ENCODE results near the gene ZNF333.
A peak's percentile ranks its signal among the peaks of the same experiment; 100 is the strongest.

ZNF333 gene

GRCh38 chr19:14689598-14690503, at the start of gene ZNF333:
ZNF333 (plus strand) TSS chr19:14690048; CDS start chr19:14693492, 3,444 bp downstream.
- H3K4me3 ChIP-seq (ENCODE audit: low read depth in 1 of 2, low read length in 1 of 2), result peak within 1 kb of the TSS; percentile 84 to 85
- no peaks in the 10 kb centered on the region for H3K9me3 ChIP-seq
- peak within 1 kb of the TSS; percentile 98 for H3K27ac ChIP-seq
- no peaks in the 10 kb centered on the region for H3K27me3 ChIP-seq
- TF ChIP-seq CTCF (IDR thresholded peaks at IDR 0.05), result peak; percentile 71
- peaks cover 34 to 36% of the 10 kb centered on the region in 2 experiments for H3K4me1 ChIP-seq (ENCODE audit: control insufficient read depth in 1 of 2, insufficient read depth in 1 of 2, low read depth in 1 of 2, low read length in 1 of 2)
- peaks cover 13% of the 10 kb centered on the region for H3K36me3 ChIP-seq

- Histone ChIP-seq H3K4me1 (ENCODE audit: control insufficient read depth in 1 of 2, insufficient read depth in 1 of 2, low read depth in 1 of 2, low read length in 1 of 2) (no peaks in the 10 kb centered on the region), H3K36me3 (peaks cover 93% of the 10 kb centered on the region), H3K27me3 (no peaks in the 10 kb centered on the region), H3K4me3 (ENCODE audit: low read depth in 1 of 2, low read length in 1 of 2) (no peak overlapping the region), H3K27ac (peak overlapping the region; percentile 32), H3K9me3 (peaks cover 12% of the 10 kb centered on the region)
- TF ChIP-seq CTCF (IDR thresholded peaks at IDR 0.05), result no peak
These were observed 41.3 kb upstream of the ZNF333 start for GRCh38 chr19:14648506-14648905.

GRCh38 chr19:14649020-14649419, 40.8 kb upstream of the ZNF333 start:
- no peak overlapping the region for H3K4me3 ChIP-seq (ENCODE audit: low read depth in 1 of 2, low read length in 1 of 2)
- no peak overlapping the region for H3K27ac ChIP-seq
- H3K27me3 ChIP-seq, result no peaks in the 10 kb centered on the region
- peaks cover 12% of the 10 kb centered on the region for H3K9me3 ChIP-seq
- TF ChIP-seq CTCF (IDR thresholded peaks at IDR 0.05), result no peak
- no peaks in the 10 kb centered on the region for H3K4me1 ChIP-seq (ENCODE audit: control insufficient read depth in 1 of 2, insufficient read depth in 1 of 2, low read depth in 1 of 2, low read length in 1 of 2)
- H3K36me3 ChIP-seq, result peaks cover 93% of the 10 kb centered on the region

- Histone ChIP-seq H3K4me3 (ENCODE audit: low read depth in 1 of 2, low read length in 1 of 2) (no peak overlapping the region), H3K9me3 (peaks cover 5% of the 10 kb centered on the region), H3K36me3 (peaks cover 93% of the 10 kb centered on the region), H3K4me1 (ENCODE audit: control insufficient read depth in 1 of 2, insufficient read depth in 1 of 2, low read depth in 1 of 2, low read length in 1 of 2) (no peaks in the 10 kb centered on the region), H3K27ac (no peak overlapping the region), H3K27me3 (no peaks in the 10 kb centered on the region)
- TF ChIP-seq CTCF (IDR thresholded peaks at IDR 0.05), result no peak
These were observed 39.7 kb upstream of the ZNF333 start for GRCh38 chr19:14650161-14650560.

GRCh38 chr19:14654786-14655560, 34.9 kb upstream of the ZNF333 start:
- TF ChIP-seq CTCF (IDR thresholded peaks at IDR 0.05), result no peak
- Histone ChIP-seq H3K27me3 (no peaks in the 10 kb centered on the region), H3K27ac (no peak overlapping the region), H3K4me3 (ENCODE audit: low read depth in 1 of 2, low read length in 1 of 2) (no peak overlapping the region), H3K9me3 (no peaks in the 10 kb centered on the region), H3K4me1 (ENCODE audit: control insufficient read depth in 1 of 2, insufficient read depth in 1 of 2, low read depth in 1 of 2, low read length in 1 of 2) (no peaks in the 10 kb centered on the region), H3K36me3 (peaks cover 100% of the 10 kb centered on the region)
